Activated naive CD4-positive, alpha-beta T cell treated with anti-CD3 and anti-CD28 coated beads, Interleukin-2, amount 50 U/mL, for 16 hours (primary cell): ENCODE data around the gene EP400.

Experiments
- DNase-seq: peaks from one replicate; pipeline ENCODE4 v3.0.0-alpha.2; 2020

The EP400 gene

DNA sequence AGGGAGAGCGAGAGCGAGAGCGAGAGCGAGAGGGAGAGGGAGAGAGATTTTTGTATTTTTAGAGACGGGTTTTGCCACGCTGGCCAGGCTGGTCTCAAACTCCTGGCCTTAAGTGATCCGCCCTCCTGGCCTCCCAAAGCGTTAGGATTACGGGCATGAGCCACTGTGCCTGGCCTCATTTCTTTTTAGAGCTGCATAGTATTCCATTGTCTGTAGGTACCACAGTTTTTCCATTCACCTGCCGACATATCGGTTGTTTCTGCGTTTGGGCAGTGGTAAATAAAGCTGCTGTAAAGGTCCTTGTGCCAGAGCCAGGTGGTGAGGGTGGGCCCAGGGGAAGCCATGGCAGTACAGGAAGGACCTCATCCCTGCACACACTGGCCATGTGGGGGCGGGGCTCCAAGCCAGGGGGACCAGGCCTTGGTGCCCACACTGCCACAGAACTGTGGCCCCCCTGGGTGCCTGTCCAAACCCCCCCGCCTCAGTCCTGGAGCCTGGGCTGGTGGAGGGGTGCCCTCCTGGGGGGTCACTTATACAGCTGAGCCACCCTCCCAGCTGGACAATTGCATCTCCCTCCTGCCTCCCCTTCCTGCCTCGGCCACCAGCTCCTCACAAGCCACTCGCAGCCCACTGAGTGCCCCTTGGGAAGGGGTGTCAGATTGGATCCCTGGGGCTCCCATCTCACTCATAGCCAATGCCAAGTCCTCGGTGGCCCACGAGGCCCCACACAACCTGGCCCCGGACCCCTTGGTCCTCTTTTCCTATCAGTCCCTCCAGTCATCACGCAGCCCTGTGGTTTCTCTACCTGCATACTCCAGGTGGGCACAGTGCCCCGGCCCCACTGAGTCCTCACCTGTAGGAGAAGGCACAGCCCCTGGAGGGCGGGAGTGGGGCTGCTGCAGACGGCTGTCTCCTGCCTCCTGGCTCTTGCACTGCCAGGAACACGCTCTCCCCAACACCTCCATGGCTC lies 22.3 kb upstream of the EP400 start:
- no peak for DNase-seq

- DNase-seq = no peak
Observed at GRCh38 chr12:131928080-131928710, 21.5 kb upstream of the EP400 start.

GRCh38 chr12:131928711-131929580 lies 20.8 kb upstream of the EP400 start, which contains the start of gene PUS1:
Gene PUS1 (plus strand): TSS chr12:131929276. CDS start chr12:131929723, 447 bp downstream.
- DNase-seq = peak; percentile 94

DNA sequence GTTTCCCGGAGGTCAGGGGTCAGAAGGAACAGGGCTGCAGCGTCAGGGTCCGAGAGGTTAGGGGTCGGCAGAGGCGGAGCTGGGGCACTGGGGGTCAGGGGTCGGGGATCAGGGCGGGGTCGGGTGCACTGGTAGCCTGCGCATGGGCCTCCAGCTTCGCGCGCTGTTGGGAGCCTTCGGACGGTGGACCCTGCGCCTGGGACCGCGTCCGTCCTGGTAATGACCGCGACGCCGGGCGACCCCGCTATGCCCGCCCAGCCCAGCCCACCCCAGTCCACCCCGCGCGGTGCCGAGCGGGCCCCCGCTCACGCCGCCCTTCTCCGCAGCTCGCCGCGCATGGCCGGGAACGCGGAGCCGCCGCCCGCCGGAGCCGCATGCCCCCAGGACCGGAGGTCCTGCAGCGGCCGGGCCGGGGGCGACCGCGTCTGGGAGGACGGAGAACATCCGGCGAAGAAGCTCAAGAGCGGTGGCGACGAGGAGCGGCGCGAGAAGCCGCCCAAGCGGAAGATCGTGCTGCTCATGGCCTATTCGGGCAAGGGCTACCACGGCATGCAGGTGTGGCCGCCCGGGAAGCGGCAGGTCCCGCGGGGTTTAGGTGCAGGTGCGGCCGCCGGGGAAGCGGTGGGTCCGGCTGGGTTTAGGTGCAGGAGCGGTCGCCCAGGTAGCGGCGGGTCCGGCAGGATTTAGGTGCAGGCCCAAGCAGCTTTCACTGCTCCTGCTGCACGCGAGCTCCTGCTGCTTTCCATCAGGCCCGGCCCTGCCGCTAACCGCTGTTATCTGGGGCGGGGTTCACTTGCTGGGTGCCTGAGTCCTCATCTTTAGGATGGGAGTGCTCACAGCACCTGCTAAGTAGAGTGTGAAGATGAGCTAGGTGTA lies 19.9 kb upstream of the EP400 start:
- peak; percentile 40 for DNase-seq

DNA sequence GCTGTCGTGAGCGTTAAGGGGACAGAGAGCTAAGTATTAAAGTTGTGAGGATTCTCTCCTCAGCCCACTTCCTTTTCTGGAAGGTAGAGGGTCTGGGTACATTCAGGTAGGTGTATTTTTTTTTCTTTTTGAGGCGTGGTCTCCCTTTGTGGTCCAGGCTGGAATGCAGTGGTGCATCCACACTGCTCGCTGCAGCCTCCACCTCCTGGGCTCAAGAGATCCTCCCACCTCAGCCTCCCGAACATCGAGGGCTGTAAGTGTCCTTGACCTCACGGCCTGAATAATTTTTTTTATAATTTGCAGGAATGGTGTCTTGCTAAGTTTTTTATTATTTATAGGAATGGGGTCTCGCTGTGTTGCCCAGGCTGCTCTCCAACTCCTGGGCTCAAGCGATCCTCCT lies 19.2 kb upstream of the EP400 start:
- no peak for DNase-seq

GRCh38 chr12:131933387-131933786 lies 16.4 kb upstream of the EP400 start:
- no peak for DNase-seq

GRCh38 chr12:131934535-131934934 lies 15.2 kb upstream of the EP400 start:
- DNase-seq = no peak

- no peak for DNase-seq
Observed at GRCh38 chr12:131938082-131938481, 11.7 kb upstream of the EP400 start.

- DNase-seq = no peak
Observed at GRCh38 chr12:131939007-131939406, 10.7 kb upstream of the EP400 start.

GRCh38 chr12:131940141-131940547 lies 9.6 kb upstream of the EP400 start:
- no peak for DNase-seq

- no peak for DNase-seq
Observed at GRCh38 chr12:131941116-131941986, 8.4 kb upstream of the EP400 start.

- no peak for DNase-seq
Observed at GRCh38 chr12:131941987-131942341, 7.8 kb upstream of the EP400 start.

DNA sequence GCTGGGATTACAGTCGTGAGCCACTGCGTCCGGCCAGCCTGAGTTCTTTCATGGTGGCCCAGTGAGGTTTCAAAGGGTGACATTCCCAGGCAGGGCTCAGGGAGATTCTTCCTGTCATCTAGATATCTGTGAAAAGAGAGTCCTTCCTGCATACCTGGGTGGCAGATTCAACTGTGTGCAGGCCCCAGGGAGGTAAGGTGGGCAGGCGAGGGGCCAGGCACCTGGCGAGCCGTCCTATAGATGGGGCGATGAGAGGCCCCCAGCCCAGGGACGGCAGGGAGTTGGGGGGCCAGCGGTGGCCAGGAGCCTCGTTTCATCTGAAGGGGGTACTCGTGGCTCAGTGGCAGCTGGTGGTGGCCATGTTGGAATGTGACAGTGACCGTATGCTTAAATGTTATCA lies 7.1 kb upstream of the EP400 start:
- no peak for DNase-seq

- DNase-seq = no peak
Observed at GRCh38 chr12:131943389-131943788, 6.4 kb upstream of the EP400 start.

- no peak for DNase-seq
Observed at GRCh38 chr12:131943876-131944275, 5.9 kb upstream of the EP400 start.

GRCh38 chr12:131944601-131945251 lies 5.0 kb upstream of the EP400 start:
- DNase-seq = no peak

GRCh38 chr12:131946757-131947156 lies 3.0 kb upstream of the EP400 start:
- no peak for DNase-seq

GRCh38 chr12:131947482-131948027 lies 2.2 kb upstream of the EP400 start:
- DNase-seq = no peak

- no peak for DNase-seq
Observed at GRCh38 chr12:131948166-131948712, 1.5 kb upstream of the EP400 start.
